NCI-H2196 (cell line): ENCODE measurements around the gene STX2.

Experiments
- DNase-seq: peaks from one replicate; lab custom pipeline; 2025; ENCODE audit not compliant: unreplicated experiment; lab: John Stamatoyannopoulos, UW

The STX2 gene

GRCh38 chr12:130831876-130832405, 7.1 kb downstream of the STX2 start:
- DNase-seq = no peak

GRCh38 chr12:130831246-130831645, 7.8 kb downstream of the STX2 start:
- DNase-seq = no peak

- DNase-seq = no peak
Observed at GRCh38 chr12:130830246-130830551, 8.9 kb downstream of the STX2 start.

GRCh38 chr12:130829391-130830245, 9.4 kb downstream of the STX2 start:
- no peak for DNase-seq

- no peak for DNase-seq
Observed at GRCh38 chr12:130828895-130829294, 10.2 kb downstream of the STX2 start.

- DNase-seq = no peak
Observed at GRCh38 chr12:130827432-130827831, 11.6 kb downstream of the STX2 start.

- DNase-seq = peak; percentile 21
Observed at GRCh38 chr12:130826151-130826801, 12.8 kb downstream of the STX2 start.

- no peak for DNase-seq
Observed at GRCh38 chr12:130825771-130826150, 13.3 kb downstream of the STX2 start.

- no peak for DNase-seq
Observed at GRCh38 chr12:130819681-130820080, 19.4 kb downstream of the STX2 start.

GRCh38 chr12:130818635-130819576, 20.1 kb downstream of the STX2 start:
- peak; percentile 75 for DNase-seq

- peak; percentile 55 for DNase-seq
Observed at GRCh38 chr12:130818272-130818634, 20.8 kb downstream of the STX2 start.

GRCh38 chr12:130817804-130818203, 21.2 kb downstream of the STX2 start:
- DNase-seq = no peak

GRCh38 chr12:130816097-130816496, 23.0 kb downstream of the STX2 start:
- DNase-seq = no peak

- DNase-seq = no peak
Observed at GRCh38 chr12:130815028-130815741, 23.9 kb downstream of the STX2 start.

GRCh38 chr12:130813949-130814348, 25.1 kb downstream of the STX2 start:
- DNase-seq = no peak

GRCh38 chr12:130813436-130813835, 25.6 kb downstream of the STX2 start:
- no peak for DNase-seq

- DNase-seq = no peak
Observed at GRCh38 chr12:130809791-130810190, 29.3 kb downstream of the STX2 start.

GRCh38 chr12:130807309-130807708, 31.7 kb downstream of the STX2 start:
- DNase-seq = no peak

GRCh38 chr12:130806574-130806973, 32.5 kb downstream of the STX2 start:
- no peak for DNase-seq

GRCh38 chr12:130805635-130806034, 33.4 kb downstream of the STX2 start:
- no peak for DNase-seq

- DNase-seq = no peak
Observed at GRCh38 chr12:130804216-130804615, 34.8 kb downstream of the STX2 start.
